T-helper 17 cell (primary cell): ENCODE results near the gene SEMA4F. TPM values are rescaled to one million over a fixed set of nuclear protein-coding genes. Genes with fewer than 3 reads are reported as not detected.

Experiments
- ATAC-seq: fragments of 150-1000 bp; cut with Tn5 transposase; 2 replicates; pipeline ENCODE4 v1.10.0; 2021; ENCODE audit warnings: mild to moderate bottlenecking, moderate library complexity
- DNase-seq, 3 donors: peaks; one replicate each; pipeline versions ENCODE4 v3.0.0 to v3.0.0-alpha.2; 2020 to 2021
- H3K9me3 ChIP-seq: one replicate; pipeline ENCODE4 v1.7.0; 2013; ENCODE audit warnings: low read length, mild to moderate bottlenecking; ENCODE audit not compliant: control insufficient read depth, poor library complexity, severe bottlenecking
- H3K27ac Mint-ChIP-seq: one replicate; pipeline ENCODE4 v1.8.0; 2022; ENCODE audit warnings: mild to moderate bottlenecking, moderate library complexity, mixed read lengths
- H3K27me3 Mint-ChIP-seq: one replicate; pipeline ENCODE4 v1.8.0; 2022; ENCODE audit warnings: mixed read lengths
- H3K36me3 Mint-ChIP-seq: one replicate; pipeline ENCODE4 v1.8.0; 2022; ENCODE audit warnings: low read depth, mixed read lengths
- H3K4me1 Mint-ChIP-seq: one replicate; pipeline ENCODE4 v1.8.0; 2022; ENCODE audit warnings: mild to moderate bottlenecking, mixed read lengths
- H3K4me3 Mint-ChIP-seq: one replicate; pipeline ENCODE4 v1.8.0; 2022; ENCODE audit warnings: mild to moderate bottlenecking, moderate library complexity, mixed read lengths
- total RNA-seq, 4 donors: library from RNA in 2 of 4; stranded (reverse) in 2 of 4; gene quantifications; one replicate each; pipeline ENCODE4 v1.2.3 and lab custom pipeline; 2022 to 2026

SEMA4F gene
- total RNA-seq, 2 donors from 2014 or later = 9.5 to 11.1 TPM

- H3K9me3 ChIP-seq = no peaks in the 10 kb centered on the region
- Mint-ChIP-seq H3K27ac (no peak overlapping the region), H3K36me3 (no peaks in the 10 kb centered on the region), H3K27me3 (peaks cover 43% of the 10 kb centered on the region), H3K4me1 (no peaks in the 10 kb centered on the region), H3K4me3 (no peak overlapping the region)
- ATAC-seq (no peak), DNase-seq (no peak)
These were observed 14.5 kb upstream of the SEMA4F start for GRCh38 chr2:74639550-74639949.

- Mint-ChIP-seq H3K4me1 (no peaks in the 10 kb centered on the region), H3K27me3 (peaks cover 45% of the 10 kb centered on the region), H3K27ac (no peak overlapping the region), H3K36me3 (peaks cover 3% of the 10 kb centered on the region), H3K4me3 (no peak overlapping the region)
- H3K9me3 ChIP-seq = no peaks in the 10 kb centered on the region
- no peak for ATAC-seq
- no peak for DNase-seq
These were observed 8.7 kb upstream of the SEMA4F start for GRCh38 chr2:74645344-74645743.

- Mint-ChIP-seq H3K36me3 (peaks cover 3% of the 10 kb centered on the region), H3K27me3 (peaks cover 43% of the 10 kb centered on the region), H3K27ac (no peak overlapping the region), H3K4me3 (no peak overlapping the region), H3K4me1 (no peaks in the 10 kb centered on the region)
- H3K9me3 ChIP-seq = no peaks in the 10 kb centered on the region
- ATAC-seq (no peak), DNase-seq (no peak)
These were observed 7.8 kb upstream of the SEMA4F start for GRCh38 chr2:74646201-74646600.

- peaks cover 41% of the 10 kb centered on the region for H3K27me3 Mint-ChIP-seq
- no peak overlapping the region for H3K27ac Mint-ChIP-seq
- DNase-seq (no peak), ATAC-seq (no peak)
- H3K4me3 Mint-ChIP-seq = no peak overlapping the region
- no peaks in the 10 kb centered on the region for H3K9me3 ChIP-seq
- no peaks in the 10 kb centered on the region for H3K4me1 Mint-ChIP-seq
- peaks cover 3% of the 10 kb centered on the region for H3K36me3 Mint-ChIP-seq
These were observed 7.1 kb upstream of the SEMA4F start for GRCh38 chr2:74646834-74647482.

GRCh38 chr2:74648009-74648443, 6.0 kb upstream of the SEMA4F start, which contains the start of gene M1AP:
Gene M1AP (minus strand): TSS chr2:74648330. CDS start chr2:74640275, 8,055 bp downstream.
- Mint-ChIP-seq H3K4me1 (no peaks in the 10 kb centered on the region), H3K27ac (no peak within 1 kb of the TSS), H3K36me3 (peaks cover 3% of the 10 kb centered on the region), H3K27me3 (peaks cover 40% of the 10 kb centered on the region), H3K4me3 (no peak within 1 kb of the TSS)
- ATAC-seq (no peak), DNase-seq (no peak)
- no peaks in the 10 kb centered on the region for H3K9me3 ChIP-seq

- H3K4me3 Mint-ChIP-seq = peak overlapping the region; percentile 94
- H3K27me3 Mint-ChIP-seq = peaks cover 18% of the 10 kb centered on the region
- DNase-seq (no peak), ATAC-seq (peak; percentile 53)
- H3K9me3 ChIP-seq = no peaks in the 10 kb centered on the region
- peak overlapping the region; percentile 79 for H3K27ac Mint-ChIP-seq
- H3K4me1 Mint-ChIP-seq = peaks cover 19% of the 10 kb centered on the region
- peaks cover 3% of the 10 kb centered on the region for H3K36me3 Mint-ChIP-seq
These were observed 460 bp upstream of the SEMA4F start for GRCh38 chr2:74653589-74653984.

- Mint-ChIP-seq H3K27ac (peak overlapping the region; percentile 74), H3K4me1 (peaks cover 19% of the 10 kb centered on the region), H3K4me3 (peak overlapping the region; percentile 94), H3K27me3 (peaks cover 4% of the 10 kb centered on the region), H3K36me3 (peaks cover 3% of the 10 kb centered on the region)
- no peak for ATAC-seq
- DNase-seq = no peak
- H3K9me3 ChIP-seq = no peaks in the 10 kb centered on the region
These were observed 1.5 kb downstream of the SEMA4F start for GRCh38 chr2:74655579-74655978.

GRCh38 chr2:74658516-74658915, 4.5 kb downstream of the SEMA4F start:
- no peaks in the 10 kb centered on the region for H3K9me3 ChIP-seq
- no peak overlapping the region for H3K4me3 Mint-ChIP-seq
- H3K4me1 Mint-ChIP-seq = peaks cover 22% of the 10 kb centered on the region
- H3K27ac Mint-ChIP-seq = no peak overlapping the region
- no peaks in the 10 kb centered on the region for H3K27me3 Mint-ChIP-seq
- peaks cover 5% of the 10 kb centered on the region for H3K36me3 Mint-ChIP-seq
- no peak for DNase-seq
- no peak for ATAC-seq

GRCh38 chr2:74659462-74659861, 5.4 kb downstream of the SEMA4F start:
- Mint-ChIP-seq H3K27me3 (no peaks in the 10 kb centered on the region), H3K36me3 (peaks cover 5% of the 10 kb centered on the region), H3K4me3 (no peak overlapping the region), H3K27ac (no peak overlapping the region), H3K4me1 (peaks cover 22% of the 10 kb centered on the region)
- no peak for ATAC-seq
- DNase-seq = no peak
- no peaks in the 10 kb centered on the region for H3K9me3 ChIP-seq

GRCh38 chr2:74668087-74668486, 14.0 kb downstream of the SEMA4F start:
- no peaks in the 10 kb centered on the region for H3K9me3 ChIP-seq
- Mint-ChIP-seq H3K36me3 (peaks cover 17% of the 10 kb centered on the region), H3K4me1 (peaks cover 12% of the 10 kb centered on the region), H3K27me3 (no peaks in the 10 kb centered on the region), H3K4me3 (no peak overlapping the region), H3K27ac (no peak overlapping the region)
- DNase-seq (no peak), ATAC-seq (no peak)

- ATAC-seq = no peak
- Mint-ChIP-seq H3K36me3 (peaks cover 23% of the 10 kb centered on the region), H3K4me3 (no peak overlapping the region), H3K4me1 (peaks cover 14% of the 10 kb centered on the region), H3K27me3 (no peaks in the 10 kb centered on the region), H3K27ac (peak overlapping the region; percentile 19)
- no peaks in the 10 kb centered on the region for H3K9me3 ChIP-seq
- DNase-seq = no peak
These were observed 16.2 kb downstream of the SEMA4F start for GRCh38 chr2:74670263-74670662.

GRCh38 chr2:74671479-74671878, 17.4 kb downstream of the SEMA4F start:
- Mint-ChIP-seq H3K4me1 (peaks cover 21% of the 10 kb centered on the region), H3K36me3 (peaks cover 30% of the 10 kb centered on the region), H3K27ac (peak overlapping the region; percentile 81), H3K27me3 (no peaks in the 10 kb centered on the region), H3K4me3 (no peak overlapping the region)
- DNase-seq (no peak), ATAC-seq (no peak)
- H3K9me3 ChIP-seq = no peaks in the 10 kb centered on the region

GRCh38 chr2:74673826-74674528, 19.9 kb downstream of the SEMA4F start:
- Mint-ChIP-seq H3K36me3 (peaks cover 30% of the 10 kb centered on the region), H3K27ac (no peak overlapping the region), H3K27me3 (no peaks in the 10 kb centered on the region), H3K4me3 (no peak overlapping the region), H3K4me1 (peaks cover 21% of the 10 kb centered on the region)
- ATAC-seq (no peak), DNase-seq (no peak)
- H3K9me3 ChIP-seq = no peaks in the 10 kb centered on the region

GRCh38 chr2:74675090-74675489, 21.0 kb downstream of the SEMA4F start:
- Mint-ChIP-seq H3K27ac (no peak overlapping the region), H3K4me3 (no peak overlapping the region), H3K36me3 (peaks cover 33% of the 10 kb centered on the region), H3K4me1 (peaks cover 21% of the 10 kb centered on the region), H3K27me3 (no peaks in the 10 kb centered on the region)
- DNase-seq (no peak), ATAC-seq (no peak)
- H3K9me3 ChIP-seq = no peaks in the 10 kb centered on the region
